PC-3 (cell line): Measurements from ENCODE around the gene ARHGEF18.

Experiments used
- EZH2 ChIP-seq: fragments of 300-600 bp; sonication (generic); IDR thresholded peaks from one replicate; pipeline ENCODE4 v1.6.1; 2017; ENCODE audit warnings: antibody characterized with exemption, mild to moderate bottlenecking, low read length; ENCODE audit not compliant: unreplicated experiment
- EZH2phosphoT487 ChIP-seq: fragments of 300-600 bp; sonication (generic); IDR thresholded peaks from 2 replicates; pipeline ENCODE4 v1.6.1; 2018; ENCODE audit warnings: mild to moderate bottlenecking, antibody characterized with exemption, low read length, borderline replicate concordance
- TF ChIP-seq, protein P1 (sequence below): fragments of 300-600 bp; sonication (generic); conservative IDR thresholded peaks from 2 replicates; pipeline ENCODE4 v1.5.1; 2017; ENCODE audit warnings: antibody characterized with exemption, low read depth, mild to moderate bottlenecking, low read length

DNA sequence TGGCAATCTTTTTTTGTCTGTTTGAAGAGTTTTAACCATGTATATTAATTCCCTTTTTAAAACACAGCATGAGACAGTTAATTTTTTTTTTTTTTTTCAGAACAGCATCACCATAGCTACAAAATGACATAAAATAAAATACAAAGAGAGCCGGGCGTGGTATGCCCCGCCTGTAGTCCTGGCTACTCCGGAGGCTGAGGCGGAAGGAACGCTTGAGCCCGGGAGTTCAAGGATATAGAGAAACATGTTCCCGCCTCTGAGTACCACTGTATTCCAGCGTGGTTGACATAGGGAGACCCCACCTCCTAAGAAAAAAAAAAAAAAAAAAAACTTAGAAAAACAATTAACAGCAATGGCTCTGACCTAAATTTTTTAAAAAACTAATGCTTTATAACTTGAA, 44.5 kb upstream of the ARHGEF18 start:
- TF ChIP-seq, protein P1, sequence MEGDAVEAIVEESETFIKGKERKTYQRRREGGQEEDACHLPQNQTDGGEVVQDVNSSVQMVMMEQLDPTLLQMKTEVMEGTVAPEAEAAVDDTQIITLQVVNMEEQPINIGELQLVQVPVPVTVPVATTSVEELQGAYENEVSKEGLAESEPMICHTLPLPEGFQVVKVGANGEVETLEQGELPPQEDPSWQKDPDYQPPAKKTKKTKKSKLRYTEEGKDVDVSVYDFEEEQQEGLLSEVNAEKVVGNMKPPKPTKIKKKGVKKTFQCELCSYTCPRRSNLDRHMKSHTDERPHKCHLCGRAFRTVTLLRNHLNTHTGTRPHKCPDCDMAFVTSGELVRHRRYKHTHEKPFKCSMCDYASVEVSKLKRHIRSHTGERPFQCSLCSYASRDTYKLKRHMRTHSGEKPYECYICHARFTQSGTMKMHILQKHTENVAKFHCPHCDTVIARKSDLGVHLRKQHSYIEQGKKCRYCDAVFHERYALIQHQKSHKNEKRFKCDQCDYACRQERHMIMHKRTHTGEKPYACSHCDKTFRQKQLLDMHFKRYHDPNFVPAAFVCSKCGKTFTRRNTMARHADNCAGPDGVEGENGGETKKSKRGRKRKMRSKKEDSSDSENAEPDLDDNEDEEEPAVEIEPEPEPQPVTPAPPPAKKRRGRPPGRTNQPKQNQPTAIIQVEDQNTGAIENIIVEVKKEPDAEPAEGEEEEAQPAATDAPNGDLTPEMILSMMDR = no peak
- no peak for TF ChIP-seq EZH2
- no peak for TF ChIP-seq EZH2phosphoT487
